ENCODE data around the gene PIGC. TPM values are rescaled to one million over a fixed set of nuclear protein-coding genes. Genes with fewer than 3 reads are reported as not detected.

PIGC gene
- total RNA-seq, 1 experiment from 2014 or later: 26.1 TPM

- Mint-ChIP-seq H3K9me3 (ENCODE audit: unreplicated experiment) (no peaks in the 10 kb centered on the region), H3K36me3 (ENCODE audit: insufficient read depth, unreplicated experiment) (peaks cover 15% of the 10 kb centered on the region), H3K27ac (ENCODE audit: unreplicated experiment) (no peak overlapping the region), H3K4me3 (ENCODE audit: unreplicated experiment) (no peak overlapping the region), H3K27me3 (ENCODE audit: insufficient read depth, unreplicated experiment) (no peaks in the 10 kb centered on the region), H3K4me1 (ENCODE audit: low read depth, unreplicated experiment) (peaks cover 56% of the 10 kb centered on the region)
- TF ChIP-seq, protein P1, sequence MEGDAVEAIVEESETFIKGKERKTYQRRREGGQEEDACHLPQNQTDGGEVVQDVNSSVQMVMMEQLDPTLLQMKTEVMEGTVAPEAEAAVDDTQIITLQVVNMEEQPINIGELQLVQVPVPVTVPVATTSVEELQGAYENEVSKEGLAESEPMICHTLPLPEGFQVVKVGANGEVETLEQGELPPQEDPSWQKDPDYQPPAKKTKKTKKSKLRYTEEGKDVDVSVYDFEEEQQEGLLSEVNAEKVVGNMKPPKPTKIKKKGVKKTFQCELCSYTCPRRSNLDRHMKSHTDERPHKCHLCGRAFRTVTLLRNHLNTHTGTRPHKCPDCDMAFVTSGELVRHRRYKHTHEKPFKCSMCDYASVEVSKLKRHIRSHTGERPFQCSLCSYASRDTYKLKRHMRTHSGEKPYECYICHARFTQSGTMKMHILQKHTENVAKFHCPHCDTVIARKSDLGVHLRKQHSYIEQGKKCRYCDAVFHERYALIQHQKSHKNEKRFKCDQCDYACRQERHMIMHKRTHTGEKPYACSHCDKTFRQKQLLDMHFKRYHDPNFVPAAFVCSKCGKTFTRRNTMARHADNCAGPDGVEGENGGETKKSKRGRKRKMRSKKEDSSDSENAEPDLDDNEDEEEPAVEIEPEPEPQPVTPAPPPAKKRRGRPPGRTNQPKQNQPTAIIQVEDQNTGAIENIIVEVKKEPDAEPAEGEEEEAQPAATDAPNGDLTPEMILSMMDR (IDR thresholded peaks at IDR 0.05; ENCODE audit: insufficient read depth in 1 of 2, low read depth in 1 of 2, low read length in 1 of 2, severe bottlenecking in 1 of 2, unreplicated experiment in 1 of 2): no peak
- BruUV-seq (replicated peaks): no TSS peak
- Histone ChIP-seq H3K36me3 (ENCODE audit: control insufficient read depth, insufficient read depth, low read length) (no peaks in the 10 kb centered on the region), H3K27me3 (replicated peaks; ENCODE audit: control insufficient read depth, insufficient read depth, low read length) (no peaks in the 10 kb centered on the region), H3K9me3 (no peaks in the 10 kb centered on the region), H3K4me1 (peaks cover 82% of the 10 kb centered on the region), H3K4me3 (ENCODE audit: low read depth, low read length) (no peak overlapping the region)
- DNase-seq: no peak
- intact Hi-C loops (cut with micrococcal nuclease; ENCODE audit: unreplicated experiment): loop anchor here (2.0 kb wide), 1 partner anchor 13 kb away; no protein-coding TSS in a partner anchor
- POLR2A ChIA-PET: no interaction called here
- CTCF ChIA-PET: no interaction called here
These were observed 27.8 kb upstream of the PIGC start for GRCh38 chr1:172471666-172472065.

DNA sequence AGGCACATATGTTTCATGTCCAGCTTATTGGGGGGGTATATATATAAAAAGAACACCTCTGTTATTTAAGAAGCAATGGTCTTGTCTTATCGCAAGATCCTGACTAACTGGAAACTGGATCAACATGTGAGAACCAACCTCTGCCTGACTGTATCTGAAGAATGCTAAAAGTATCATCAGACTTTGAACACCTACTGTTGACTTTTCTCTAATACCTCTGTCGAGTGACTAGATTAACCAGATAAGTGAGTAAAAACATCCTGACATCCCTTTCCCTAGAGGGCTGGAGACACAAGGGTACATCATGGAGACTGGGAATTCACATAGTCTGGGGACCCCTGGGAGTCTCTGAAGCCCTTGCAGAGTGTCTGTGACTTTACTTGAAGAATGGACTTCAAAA is 26.3 kb upstream of the PIGC start:
- peak; percentile 65 to 78 for DNase-seq
- H3K36me3 ChIP-seq (ENCODE audit: control insufficient read depth, insufficient read depth, low read length): no peaks in the 10 kb centered on the region
- peaks cover 55% of the 10 kb centered on the region for H3K4me1 Mint-ChIP-seq (ENCODE audit: low read depth, unreplicated experiment)
- peaks cover 15% of the 10 kb centered on the region for H3K36me3 Mint-ChIP-seq (ENCODE audit: insufficient read depth, unreplicated experiment)
- H3K27me3 Mint-ChIP-seq (ENCODE audit: insufficient read depth, unreplicated experiment): no peaks in the 10 kb centered on the region
- no peak overlapping the region for H3K4me3 ChIP-seq (ENCODE audit: low read depth, low read length)
- peak overlapping the region; percentile 62 for H3K4me3 Mint-ChIP-seq (ENCODE audit: unreplicated experiment)
- H3K9me3 ChIP-seq: no peaks in the 10 kb centered on the region
- peaks cover 77% of the 10 kb centered on the region for H3K4me1 ChIP-seq
- CTCF ChIA-PET: interaction anchor here (0.6 kb wide), 1 partner anchor 92 kb away, joined by 3 read pairs; no protein-coding TSS in a partner anchor
- BruUV-seq (replicated peaks): no TSS peak
- no peaks in the 10 kb centered on the region for H3K27me3 ChIP-seq (replicated peaks; ENCODE audit: control insufficient read depth, insufficient read depth, low read length)
- H3K27ac Mint-ChIP-seq (ENCODE audit: unreplicated experiment): peak overlapping the region; percentile 94
- H3K9me3 Mint-ChIP-seq (ENCODE audit: unreplicated experiment): no peaks in the 10 kb centered on the region
- POLR2A ChIA-PET: interaction anchor here (0.8 to 1.4 kb wide), 2 partner anchors 21 to 62 kb away, joined by 5 read pairs; no protein-coding TSS in a partner anchor
- TF ChIP-seq, protein P1 (IDR thresholded peaks at IDR 0.05; ENCODE audit: insufficient read depth in 1 of 2, low read depth in 1 of 2, low read length in 1 of 2, severe bottlenecking in 1 of 2, unreplicated experiment in 1 of 2): no peak
- intact Hi-C loops (cut with micrococcal nuclease; ENCODE audit: unreplicated experiment): loop anchor here (1.0 to 2.0 kb wide), 4 partner anchors 8 to 62 kb away; no protein-coding TSS in a partner anchor

GRCh38 chr1:172469717-172470116 is 25.8 kb upstream of the PIGC start:
- H3K27ac Mint-ChIP-seq (ENCODE audit: unreplicated experiment): peak overlapping the region; percentile 94
- no peaks in the 10 kb centered on the region for H3K9me3 Mint-ChIP-seq (ENCODE audit: unreplicated experiment)
- Histone ChIP-seq H3K27me3 (replicated peaks; ENCODE audit: control insufficient read depth, insufficient read depth, low read length) (no peaks in the 10 kb centered on the region), H3K9me3 (no peaks in the 10 kb centered on the region), H3K36me3 (ENCODE audit: control insufficient read depth, insufficient read depth, low read length) (no peaks in the 10 kb centered on the region), H3K4me3 (ENCODE audit: low read depth, low read length) (no peak overlapping the region), H3K4me1 (peaks cover 74% of the 10 kb centered on the region)
- peak overlapping the region; percentile 62 for H3K4me3 Mint-ChIP-seq (ENCODE audit: unreplicated experiment)
- BruUV-seq (replicated peaks): TSS peak; percentile 71
- H3K27me3 Mint-ChIP-seq (ENCODE audit: insufficient read depth, unreplicated experiment): no peaks in the 10 kb centered on the region
- intact Hi-C loops (cut with micrococcal nuclease; ENCODE audit: unreplicated experiment): loop anchor here (1.0 to 2.0 kb wide), 4 partner anchors 9 to 63 kb away; no protein-coding TSS in a partner anchor
- ChIA-PET POLR2A (interaction anchor here (0.8 to 1.4 kb wide), 2 partner anchors 21 to 63 kb away, joined by 5 read pairs; no protein-coding TSS in a partner anchor), CTCF (interaction anchor here (0.6 kb wide), 1 partner anchor 92 kb away, joined by 3 read pairs; no protein-coding TSS in a partner anchor)
- peaks cover 55% of the 10 kb centered on the region for H3K4me1 Mint-ChIP-seq (ENCODE audit: low read depth, unreplicated experiment)
- DNase-seq: peak; percentile 65 to 73
- peaks cover 15% of the 10 kb centered on the region for H3K36me3 Mint-ChIP-seq (ENCODE audit: insufficient read depth, unreplicated experiment)
- TF ChIP-seq, protein P1 (IDR thresholded peaks at IDR 0.05; ENCODE audit: insufficient read depth in 1 of 2, low read depth in 1 of 2, low read length in 1 of 2, severe bottlenecking in 1 of 2, unreplicated experiment in 1 of 2): no peak
